GM19455 (cell line): Measurements from ENCODE around the gene CSNK1A1L.

Experiments used
- ATAC-seq: cut with Tn5 transposase; IDR thresholded peaks from one replicate; pipeline ENCODE4 v1.9.1; 2021; ENCODE audit not compliant: unreplicated experiment

The CSNK1A1L gene

DNA sequence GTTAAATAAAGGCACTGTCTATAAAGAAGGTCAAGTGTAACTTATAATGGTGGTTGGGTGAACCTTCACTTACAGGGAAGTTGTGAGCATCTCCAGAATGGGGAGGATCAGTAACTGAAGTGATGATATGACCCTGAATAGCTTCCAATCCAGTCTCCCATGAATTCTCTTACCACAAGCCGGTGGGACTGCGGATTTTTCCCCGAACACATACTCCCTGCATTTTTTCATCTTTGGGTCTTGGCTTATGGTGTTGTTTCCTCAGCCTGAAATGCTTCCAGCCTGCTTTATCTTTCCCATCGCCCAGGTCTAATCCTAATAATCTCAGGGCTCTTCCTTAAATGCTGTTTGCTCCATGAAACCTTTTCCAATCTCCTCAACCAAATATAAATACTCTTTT, 2.0 kb upstream of the CSNK1A1L start:
- no peak for ATAC-seq

- no peak for ATAC-seq
Observed at GRCh38 chr13:37106642-37107041, 1.2 kb upstream of the CSNK1A1L start.

DNA sequence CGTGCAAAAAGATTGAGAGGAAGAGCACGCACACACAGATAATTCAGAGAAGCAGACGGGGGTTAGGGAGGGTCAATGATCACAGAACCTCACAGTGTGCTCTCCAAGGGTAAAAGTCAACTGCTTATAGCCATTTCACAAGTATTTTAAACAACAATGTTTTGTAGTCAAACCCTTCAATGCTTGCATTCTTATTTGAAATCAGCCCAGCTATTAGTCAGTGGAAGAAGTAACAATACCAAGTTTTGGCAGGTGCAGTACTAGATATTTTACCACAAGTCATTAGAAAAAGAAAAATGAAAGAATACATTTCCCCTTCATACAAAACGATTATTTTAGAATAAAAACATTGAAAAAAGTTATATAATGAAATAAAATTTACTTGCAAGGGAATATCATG, 2.6 kb downstream of the CSNK1A1L start:
- no peak for ATAC-seq

- ATAC-seq: no peak
Observed at GRCh38 chr13:37101201-37101600, 4.3 kb downstream of the CSNK1A1L start.

GRCh38 chr13:37100731-37101130, 4.7 kb downstream of the CSNK1A1L start:
- ATAC-seq: no peak

GRCh38 chr13:37097076-37097475, 8.4 kb downstream of the CSNK1A1L start:
- ATAC-seq: no peak

- no peak for ATAC-seq
Observed at GRCh38 chr13:37094840-37095239, 10.6 kb downstream of the CSNK1A1L start.

- no peak for ATAC-seq
Observed at GRCh38 chr13:37094099-37094498, 11.4 kb downstream of the CSNK1A1L start.

GRCh38 chr13:37091835-37092234, 13.6 kb downstream of the CSNK1A1L start:
- no peak for ATAC-seq

DNA sequence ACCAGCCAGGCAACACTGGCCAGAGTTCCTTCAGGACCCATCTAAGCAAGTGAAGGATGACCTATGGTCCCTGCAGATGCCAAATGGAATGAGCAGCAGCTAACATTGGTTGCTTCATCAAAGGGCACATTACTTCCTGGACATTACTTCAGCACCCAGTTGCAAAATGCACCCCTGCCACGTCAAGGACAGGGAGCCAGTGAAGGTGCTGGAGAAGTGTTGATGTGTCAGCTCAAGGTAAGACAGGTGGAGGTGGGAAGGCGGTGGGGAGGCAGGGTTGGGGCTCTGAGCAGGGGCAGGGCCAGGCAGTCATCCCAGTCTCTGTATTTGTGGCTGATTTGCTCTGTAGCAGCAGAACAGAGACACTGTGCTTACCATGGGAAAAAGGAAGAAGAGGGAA, 14.6 kb downstream of the CSNK1A1L start:
- no peak for ATAC-seq

DNA sequence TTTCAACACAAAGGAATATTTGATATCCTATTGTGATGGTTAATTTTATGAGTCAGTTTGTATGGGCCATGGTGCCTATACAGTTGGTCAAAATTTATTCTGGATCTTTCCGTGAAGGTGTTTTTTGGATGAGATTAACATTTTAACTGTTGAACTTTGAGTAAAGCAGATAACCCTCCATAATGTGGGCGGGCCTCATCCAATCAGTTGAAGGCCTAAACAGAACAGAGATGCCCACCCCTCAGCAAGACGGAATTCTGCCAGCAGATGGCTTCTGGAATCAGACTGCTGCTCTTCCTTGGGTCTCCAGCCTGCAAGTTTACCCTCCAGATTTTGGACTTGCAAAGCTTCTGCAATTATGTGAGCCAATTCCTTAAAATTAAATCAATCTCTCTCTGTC, 16.0 kb downstream of the CSNK1A1L start:
- ATAC-seq: no peak

DNA sequence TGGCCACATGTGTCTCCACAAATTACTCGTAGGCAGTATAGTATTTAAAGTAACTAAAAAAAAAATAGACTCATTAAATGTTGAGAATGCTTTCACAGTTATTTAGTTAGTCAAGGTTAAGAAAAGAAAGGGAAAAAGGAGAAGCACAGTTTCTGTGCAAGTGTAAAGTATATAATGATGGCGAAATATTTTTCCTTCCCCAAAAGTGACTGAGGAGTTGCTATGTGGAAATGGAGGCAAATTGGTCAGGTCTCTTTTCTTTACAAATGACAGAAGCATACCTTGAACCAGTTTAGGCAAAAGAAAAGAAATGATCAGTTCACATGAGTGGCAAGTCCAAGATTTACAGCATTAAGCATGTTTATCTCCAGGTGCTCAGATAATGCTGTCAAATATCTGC, 18.0 kb downstream of the CSNK1A1L start:
- no peak for ATAC-seq

- no peak for ATAC-seq
Observed at GRCh38 chr13:37085606-37086005, 19.9 kb downstream of the CSNK1A1L start.

DNA sequence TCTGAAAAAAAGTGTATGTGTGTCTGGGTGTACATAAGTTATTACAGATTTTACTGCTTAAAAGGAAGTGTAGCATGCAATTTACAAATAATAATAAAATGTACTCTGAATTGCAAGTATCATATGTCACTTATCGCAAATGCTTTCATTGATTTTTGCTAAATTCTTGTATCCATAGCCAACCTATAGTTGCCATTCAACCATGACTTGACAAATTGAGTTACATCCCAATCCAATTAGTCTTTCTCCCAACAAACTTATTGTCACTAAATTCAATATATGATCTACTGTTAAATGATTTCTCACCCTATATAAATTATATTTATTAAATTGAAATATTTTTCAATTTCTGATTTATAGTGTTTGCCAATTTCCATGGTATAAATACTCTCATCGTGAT, 28.6 kb downstream of the CSNK1A1L start:
- no peak for ATAC-seq

DNA sequence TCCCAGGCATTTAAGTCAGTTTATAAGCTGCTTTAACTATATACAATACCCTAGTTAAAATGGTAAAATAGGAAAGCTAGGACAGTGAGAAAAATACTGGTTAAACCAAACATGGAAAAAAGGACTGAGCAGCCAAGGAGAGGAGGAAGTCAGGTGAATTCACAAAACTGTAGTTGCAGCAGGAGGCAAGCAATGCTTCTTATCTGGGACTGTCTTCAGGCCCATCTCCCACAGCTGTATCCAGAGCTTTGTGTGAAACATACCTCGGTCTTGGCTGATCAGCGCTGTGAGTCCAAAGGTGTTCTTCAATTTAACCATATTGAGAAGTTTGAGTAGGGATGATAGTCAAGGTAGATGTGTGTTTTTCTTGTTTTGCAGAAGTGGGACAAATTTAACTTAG, 30.3 kb downstream of the CSNK1A1L start:
- ATAC-seq: no peak

DNA sequence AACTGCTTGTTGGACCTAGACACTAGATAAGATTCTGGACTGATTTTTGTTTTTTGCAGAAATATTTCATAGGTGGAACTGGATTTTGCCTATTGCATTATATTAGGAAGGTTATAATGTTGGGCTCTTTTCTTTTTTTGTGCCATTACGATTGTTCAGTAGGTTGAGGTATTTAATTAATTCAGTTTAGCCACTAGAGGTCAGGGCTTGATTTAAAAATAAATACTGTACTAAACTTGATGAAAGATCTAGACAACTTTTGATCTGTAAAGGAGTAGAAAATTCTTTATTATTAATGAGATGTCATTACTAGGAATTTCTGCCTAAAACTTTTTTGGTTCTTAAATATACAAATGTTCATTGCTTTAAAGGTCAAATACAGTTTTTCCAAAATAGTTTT, 30.8 kb downstream of the CSNK1A1L start:
- no peak for ATAC-seq

- ATAC-seq: no peak
Observed at GRCh38 chr13:37072024-37072423, 33.4 kb downstream of the CSNK1A1L start.

DNA sequence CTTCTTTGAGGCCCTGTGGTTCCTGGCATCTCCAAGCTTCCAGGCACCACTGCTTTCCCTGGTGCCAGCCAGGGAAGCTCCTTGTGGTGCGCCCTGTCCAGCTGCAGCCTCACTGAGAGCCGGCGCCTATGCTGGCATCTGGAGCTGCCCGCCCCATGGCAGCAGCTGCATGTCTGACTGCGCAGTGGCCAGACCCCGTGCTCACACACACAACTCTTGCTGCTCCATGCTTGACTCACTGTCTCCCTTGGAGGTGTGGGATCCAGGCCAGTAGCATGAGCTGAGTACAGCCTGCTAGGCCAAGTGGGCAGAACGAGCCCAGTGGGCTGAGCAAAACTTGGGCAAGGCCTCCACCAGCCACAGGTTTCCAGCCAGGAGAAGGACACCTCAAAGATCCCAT, 34.5 kb downstream of the CSNK1A1L start:
- ATAC-seq: no peak

DNA sequence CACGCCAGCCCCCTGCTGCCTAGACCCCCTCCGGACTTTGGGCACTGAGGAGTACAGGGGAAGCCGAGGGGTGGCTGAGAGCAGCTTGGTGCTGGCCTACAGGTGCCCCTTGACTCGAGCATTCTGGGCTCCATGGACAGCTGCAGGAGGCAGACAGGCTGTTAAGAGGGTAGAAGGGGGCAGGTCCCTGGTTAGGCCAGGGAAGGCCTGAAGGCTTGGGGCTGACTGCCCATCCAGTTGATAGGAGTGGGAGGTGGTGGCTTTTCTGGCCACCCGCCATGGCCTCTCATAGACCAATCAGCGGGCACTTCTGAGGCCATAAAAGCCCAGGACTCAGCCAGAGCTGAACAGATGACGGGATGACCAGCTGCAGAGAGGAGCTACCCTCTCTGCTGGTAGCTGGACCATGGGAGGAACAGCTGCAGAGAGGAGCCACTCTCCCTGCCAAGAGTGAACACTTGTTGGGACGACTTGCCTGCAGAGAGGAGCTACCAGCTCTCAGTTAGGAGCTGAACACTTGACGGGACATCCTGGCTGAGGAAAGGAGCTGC, 35.2 kb downstream of the CSNK1A1L start:
- no peak for ATAC-seq

DNA sequence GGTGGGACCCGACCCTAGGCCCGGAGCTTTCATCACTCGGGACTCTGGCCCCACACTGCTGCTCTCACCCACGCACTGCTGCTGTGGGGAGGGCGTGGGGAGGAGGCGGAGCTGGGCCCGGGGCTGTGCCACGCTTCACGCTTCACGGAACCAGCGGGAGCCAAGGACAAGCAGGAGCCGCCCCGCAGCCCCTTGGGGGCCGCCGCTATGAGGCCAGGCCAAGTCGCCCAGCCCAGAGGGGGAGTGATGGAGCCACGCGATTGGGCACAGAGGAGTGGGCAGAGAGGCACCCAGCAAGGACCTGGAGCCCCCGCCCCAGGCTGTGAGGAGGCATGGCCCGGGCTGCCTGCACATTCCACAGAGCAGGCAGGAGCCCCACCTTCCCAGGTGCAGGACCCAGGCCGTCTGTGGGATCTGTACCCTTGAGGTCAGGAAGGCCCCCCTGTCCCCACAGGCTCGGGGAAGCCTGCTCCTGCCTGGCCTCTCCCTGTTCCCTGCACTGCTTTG, 35.8 kb downstream of the CSNK1A1L start:
- no peak for ATAC-seq

DNA sequence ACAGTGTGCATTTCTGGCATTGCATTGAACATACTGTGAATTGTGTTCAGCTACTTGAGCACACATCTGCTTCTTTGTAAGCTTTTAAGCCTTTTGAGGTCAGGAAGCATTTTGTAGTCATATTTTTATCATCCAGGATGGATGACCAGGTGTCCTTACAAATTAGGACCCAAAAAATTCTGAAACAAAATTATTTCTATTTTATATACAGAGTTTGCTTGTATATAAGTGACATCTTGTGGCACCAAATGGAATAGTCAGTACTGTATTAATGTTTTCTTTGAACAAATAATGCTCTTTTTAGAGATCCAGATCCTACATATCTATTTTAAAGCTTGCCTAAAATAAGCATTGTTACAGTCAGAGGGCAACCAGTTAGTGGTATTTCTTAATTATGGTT, 36.5 kb downstream of the CSNK1A1L start:
- no peak for ATAC-seq

- no peak for ATAC-seq
Observed at GRCh38 chr13:37067874-37068273, 37.6 kb downstream of the CSNK1A1L start.

- no peak for ATAC-seq
Observed at GRCh38 chr13:37065890-37066526, 39.5 kb downstream of the CSNK1A1L start.
